HepG2 (cell line): ENCODE results near the gene RPS6KB2. TPM values are rescaled to one million over a fixed set of nuclear protein-coding genes. Genes with fewer than 3 reads are reported as not detected.

ENCODE experiments used
- DNMT3B ChIP-seq: conservative IDR thresholded peaks from 2 replicates; pipeline ENCODE4 v1.6.1; 2016; ENCODE audit warnings: missing biosample characterization, control low read depth
- ELF3 ChIP-seq: IDR thresholded peaks from 2 replicates; pipeline ENCODE4 v1.6.1; 2016; ENCODE audit warnings: missing genetic modification reagents, missing compliant biosample characterization
- FLYWCH1 ChIP-seq: sonication (generic); formaldehyde crosslinking; IDR thresholded peaks from 2 replicates; pipeline ENCODE4 v1.8.1; 2023; ENCODE audit warnings: mild to moderate bottlenecking, missing genetic modification reagents
- GTF2F1 ChIP-seq: fragments of 150-350 bp; IDR thresholded peaks from 2 replicates; pipeline ENCODE4 v1.6.1; 2014; ENCODE audit warnings: low read length
- HIVEP1 ChIP-seq: sonication (generic); formaldehyde crosslinking; IDR thresholded peaks from 2 replicates; pipeline ENCODE4 v1.4.0; 2020; ENCODE audit warnings: mild to moderate bottlenecking, missing genetic modification reagents
- HNF4G ChIP-seq, 2 experiments: sonication (generic) in 1 of 2; formaldehyde crosslinking in 1 of 2; IDR thresholded peaks; 2 replicates each; pipeline versions ENCODE4 v1.4.0 to v1.6.1; 2011 to 2020; ENCODE audit warnings: borderline replicate concordance in 2 of 2, low read depth in 2 of 2, mild to moderate bottlenecking in 2 of 2, low read length in 1 of 2, missing genetic modification reagents in 1 of 2, moderate library complexity in 1 of 2
- ISL2 ChIP-seq: sonication (generic); formaldehyde crosslinking; IDR thresholded peaks from 2 replicates; pipeline ENCODE4 v1.5.0; 2020; ENCODE audit warnings: missing genetic modification reagents
- KAT8 ChIP-seq: IDR thresholded peaks from 2 replicates; pipeline ENCODE4 v1.6.1; 2016; ENCODE audit warnings: missing genetic modification reagents, missing compliant biosample characterization
- PHF8 ChIP-seq: sonication (generic); formaldehyde crosslinking; IDR thresholded peaks from 2 replicates; pipeline ENCODE4 v1.5.0; 2020; ENCODE audit warnings: missing genetic modification reagents
- SP2 ChIP-seq: sonication (generic); formaldehyde crosslinking; IDR thresholded peaks from 2 replicates; pipeline ENCODE4 v1.5.1; 2020; ENCODE audit warnings: mild to moderate bottlenecking, missing genetic modification reagents
- TCF7 ChIP-seq: sonication (generic); IDR thresholded peaks from 2 replicates; pipeline ENCODE4 v1.6.1; 2016; ENCODE audit warnings: antibody characterized with exemption, low read depth
- XBP1 ChIP-seq: sonication (generic); formaldehyde crosslinking; IDR thresholded peaks from 2 replicates; pipeline ENCODE4 v1.5.0; 2020; ENCODE audit warnings: missing genetic modification reagents
- ZBTB21 ChIP-seq: sonication (generic); formaldehyde crosslinking; IDR thresholded peaks from 2 replicates; pipeline ENCODE4 v1.4.0; 2020; ENCODE audit warnings: missing genetic modification reagents
- ZBTB38 ChIP-seq: sonication (generic); formaldehyde crosslinking; IDR thresholded peaks from 2 replicates; pipeline ENCODE4 v1.5.1; 2020; ENCODE audit warnings: mild to moderate bottlenecking, missing genetic modification reagents
- ZFP37 ChIP-seq: sonication (generic); formaldehyde crosslinking; IDR thresholded peaks from 2 replicates; pipeline ENCODE4 v1.4.0; 2020; ENCODE audit warnings: missing genetic modification reagents, borderline replicate concordance
- ZFP90 ChIP-seq: sonication (generic); formaldehyde crosslinking; IDR thresholded peaks from 2 replicates; pipeline ENCODE4 v1.8.0; 2022; ENCODE audit warnings: missing genetic modification reagents, mild to moderate bottlenecking, inconsistent platforms, borderline replicate concordance
- ZMYM2 ChIP-seq: sonication (generic); formaldehyde crosslinking; IDR thresholded peaks from 2 replicates; pipeline ENCODE4 v1.8.0; 2022; ENCODE audit warnings: mild to moderate bottlenecking, missing genetic modification reagents
- ZNF34 ChIP-seq: sonication (generic); formaldehyde crosslinking; IDR thresholded peaks from 2 replicates; pipeline ENCODE4 v1.4.0; 2020; ENCODE audit warnings: mild to moderate bottlenecking, missing genetic modification reagents, borderline replicate concordance
- ZNF562 ChIP-seq: sonication (generic); formaldehyde crosslinking; IDR thresholded peaks from 2 replicates; pipeline ENCODE4 v1.8.0; 2022; ENCODE audit warnings: missing genetic modification reagents, borderline replicate concordance
- ZSCAN22 ChIP-seq: sonication (generic); formaldehyde crosslinking; IDR thresholded peaks from 2 replicates; pipeline ENCODE4 v1.4.0; 2020; ENCODE audit warnings: mild to moderate bottlenecking, missing genetic modification reagents
- polyA plus RNA-seq, 8 experiments: library from polyadenylated mRNA; depleted of rRNA in 3 of 8; stranded (reverse) in 7 of 8; unstranded in 1 of 8; fragments of >200 nt; fragmentation: Illumina TruSeq in 4 of 8; extraction: Trizol in 4 of 8; gene quantifications; 2 replicates each; pipeline versions ENCODE4 v1.2.1 to v1.2.3, GENCODE V29; 2011 to 2016; ENCODE audit warnings: low read depth in 4 of 8, missing spikeins in 1 of 8, mixed read lengths in 1 of 8; ENCODE audit not compliant: insufficient read depth in 1 of 8
- total RNA-seq, 5 experiments: library from RNA; depleted of rRNA; stranded (reverse); fragments of >200 nt; fragmentation: Illumina TruSeq; extraction: Trizol; gene quantifications; 2 replicates each; pipeline ENCODE4 v1.2.3, GENCODE V29; 2016; ENCODE audit warnings: low read depth in 1 of 5
- TF ChIP-seq, protein P1 (sequence below): sonication (generic); formaldehyde crosslinking; IDR thresholded peaks from 2 replicates; pipeline ENCODE4 v1.5.1; 2020; ENCODE audit warnings: mild to moderate bottlenecking, missing genetic modification reagents
- TF ChIP-seq, protein P2 (sequence below): sonication (generic); formaldehyde crosslinking; IDR thresholded peaks from 2 replicates; pipeline ENCODE4 v1.4.0; 2020; ENCODE audit warnings: missing genetic modification reagents, mild to moderate bottlenecking, borderline replicate concordance
- TF ChIP-seq, protein P3 (sequence below): sonication (generic); formaldehyde crosslinking; IDR thresholded peaks from 2 replicates; pipeline ENCODE4 v1.8.0; 2022; ENCODE audit warnings: low read depth, missing genetic modification reagents

The RPS6KB2 gene
- total and polyA plus RNA-seq, 2 of the 13 experiments (the other 11 are each of a cell fraction or from before 2014, with no cell fraction given): 52.9 to 54.8 TPM

DNA sequence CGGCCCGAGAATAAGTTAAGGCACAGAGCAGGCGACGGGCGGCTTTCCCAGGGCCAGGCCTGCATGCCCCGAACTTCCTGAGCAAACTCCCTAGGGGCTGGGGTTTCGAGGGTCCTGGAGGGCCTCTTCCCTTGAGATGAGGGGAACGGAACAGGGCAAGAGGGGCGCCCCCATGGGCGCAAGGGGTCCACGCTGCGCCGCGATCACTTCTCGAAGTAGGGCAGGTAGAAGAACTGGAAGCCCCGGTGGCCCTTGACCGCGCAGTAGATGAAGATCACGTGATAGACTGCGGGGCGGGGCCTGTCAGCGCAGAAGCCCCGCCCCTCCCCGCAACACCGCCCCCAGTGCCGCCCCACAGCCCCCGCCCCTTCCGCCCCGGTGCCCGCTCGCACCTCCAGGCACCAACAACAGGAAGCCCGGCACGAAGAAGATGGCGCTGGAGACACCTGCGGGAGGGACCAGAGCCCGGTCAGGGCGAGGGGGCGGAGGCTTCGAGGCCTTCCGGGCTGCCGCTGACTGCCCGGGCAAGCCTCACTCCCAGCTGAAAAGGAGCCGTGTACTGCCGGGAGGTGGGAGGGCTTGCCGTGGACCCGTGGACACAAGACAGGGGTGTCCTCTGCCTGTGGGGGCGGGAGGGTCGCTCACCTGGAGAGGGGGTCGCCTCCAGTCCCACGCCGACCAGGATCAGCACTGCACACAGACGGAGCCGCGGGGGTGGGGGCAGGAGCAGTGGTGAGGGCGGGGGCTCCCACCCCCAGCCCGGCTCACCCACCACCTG is 36.3 kb downstream of the RPS6KB2 start (continued):
- TF ChIP-seq, protein P1, sequence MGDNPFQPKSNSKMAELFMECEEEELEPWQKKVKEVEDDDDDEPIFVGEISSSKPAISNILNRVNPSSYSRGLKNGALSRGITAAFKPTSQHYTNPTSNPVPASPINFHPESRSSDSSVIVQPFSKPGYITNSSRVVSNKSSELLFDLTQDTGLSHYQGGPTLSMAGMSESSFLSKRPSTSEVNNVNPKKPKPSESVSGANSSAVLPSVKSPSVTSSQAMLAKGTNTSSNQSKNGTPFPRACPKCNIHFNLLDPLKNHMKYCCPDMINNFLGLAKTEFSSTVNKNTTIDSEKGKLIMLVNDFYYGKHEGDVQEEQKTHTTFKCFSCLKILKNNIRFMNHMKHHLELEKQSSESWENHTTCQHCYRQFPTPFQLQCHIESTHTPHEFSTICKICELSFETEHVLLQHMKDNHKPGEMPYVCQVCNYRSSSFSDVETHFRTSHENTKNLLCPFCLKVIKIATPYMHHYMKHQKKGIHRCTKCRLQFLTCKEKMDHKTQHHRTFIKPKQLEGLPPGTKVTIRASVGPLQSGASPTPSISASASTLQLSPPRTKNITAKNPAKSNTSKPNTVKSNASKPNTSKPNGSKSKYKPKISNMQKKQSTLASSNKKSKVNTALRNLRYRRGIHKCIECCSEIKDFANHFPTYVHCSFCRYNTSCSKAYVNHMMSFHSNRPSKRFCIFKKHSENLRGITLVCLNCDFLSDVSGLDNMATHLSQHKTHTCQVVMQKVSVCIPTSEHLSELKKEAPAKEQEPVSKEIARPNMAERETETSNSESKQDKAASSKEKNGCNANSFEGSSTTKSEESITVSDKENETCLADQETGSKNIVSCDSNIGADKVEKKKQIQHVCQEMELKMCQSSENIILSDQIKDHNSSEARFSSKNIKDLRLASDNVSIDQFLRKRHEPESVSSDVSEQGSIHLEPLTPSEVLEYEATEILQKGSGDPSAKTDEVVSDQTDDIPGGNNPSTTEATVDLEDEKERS (CRISPR knock-in tag): peak; percentile 58; the same call in 1 of the 2 replicates
- TF ChIP-seq, protein P2, sequence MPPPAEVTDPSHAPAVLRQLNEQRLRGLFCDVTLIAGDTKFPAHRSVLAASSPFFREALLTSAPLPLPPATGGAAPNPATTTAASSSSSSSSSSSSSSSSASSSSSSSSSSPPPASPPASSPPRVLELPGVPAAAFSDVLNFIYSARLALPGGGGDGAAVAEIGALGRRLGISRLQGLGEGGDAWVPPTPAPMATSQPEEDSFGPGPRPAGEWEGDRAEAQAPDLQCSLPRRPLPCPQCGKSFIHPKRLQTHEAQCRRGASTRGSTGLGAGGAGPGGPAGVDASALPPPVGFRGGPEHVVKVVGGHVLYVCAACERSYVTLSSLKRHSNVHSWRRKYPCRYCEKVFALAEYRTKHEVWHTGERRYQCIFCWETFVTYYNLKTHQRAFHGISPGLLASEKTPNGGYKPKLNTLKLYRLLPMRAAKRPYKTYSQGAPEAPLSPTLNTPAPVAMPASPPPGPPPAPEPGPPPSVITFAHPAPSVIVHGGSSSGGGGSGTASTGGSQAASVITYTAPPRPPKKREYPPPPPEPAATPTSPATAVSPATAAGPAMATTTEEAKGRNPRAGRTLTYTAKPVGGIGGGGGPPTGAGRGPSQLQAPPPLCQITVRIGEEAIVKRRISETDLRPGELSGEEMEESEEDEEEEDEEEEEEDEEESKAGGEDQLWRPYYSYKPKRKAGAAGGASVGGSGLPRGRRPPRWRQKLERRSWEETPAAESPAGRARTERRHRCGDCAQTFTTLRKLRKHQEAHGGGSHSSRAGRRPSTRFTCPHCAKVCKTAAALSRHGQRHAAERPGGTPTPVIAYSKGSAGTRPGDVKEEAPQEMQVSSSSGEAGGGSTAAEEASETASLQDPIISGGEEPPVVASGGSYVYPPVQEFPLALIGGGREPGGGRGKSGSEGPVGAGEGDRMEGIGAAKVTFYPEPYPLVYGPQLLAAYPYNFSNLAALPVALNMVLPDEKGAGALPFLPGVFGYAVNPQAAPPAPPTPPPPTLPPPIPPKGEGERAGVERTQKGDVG (CRISPR knock-in tag): 0 out of 2 replicates have a peak, but pooled peaks have one; percentile 15
- peak; percentile 36; the same call in 1 of the 2 replicates for TF ChIP-seq ZFP90 (CRISPR knock-in tag)
- no peak for TF ChIP-seq ZNF562 (CRISPR knock-in tag)
- TF ChIP-seq ISL2 (CRISPR knock-in tag): no peak
- peak; percentile 16; the same call in 1 of the 2 replicates for TF ChIP-seq ZBTB38
- TF ChIP-seq SP2 (CRISPR knock-in tag): peak; percentile 44; the same call in 1 of the 2 replicates
- no peak for TF ChIP-seq TCF7
- TF ChIP-seq ZBTB21: no peak
- no peak for TF ChIP-seq ZNF34 (CRISPR knock-in tag)
- TF ChIP-seq GTF2F1: 0 out of 2 replicates have a peak, but pooled peaks have one; percentile 54
- TF ChIP-seq HIVEP1 (CRISPR knock-in tag): 0 out of 2 replicates have a peak, but pooled peaks have one; percentile 3
- TF ChIP-seq, protein P3, sequence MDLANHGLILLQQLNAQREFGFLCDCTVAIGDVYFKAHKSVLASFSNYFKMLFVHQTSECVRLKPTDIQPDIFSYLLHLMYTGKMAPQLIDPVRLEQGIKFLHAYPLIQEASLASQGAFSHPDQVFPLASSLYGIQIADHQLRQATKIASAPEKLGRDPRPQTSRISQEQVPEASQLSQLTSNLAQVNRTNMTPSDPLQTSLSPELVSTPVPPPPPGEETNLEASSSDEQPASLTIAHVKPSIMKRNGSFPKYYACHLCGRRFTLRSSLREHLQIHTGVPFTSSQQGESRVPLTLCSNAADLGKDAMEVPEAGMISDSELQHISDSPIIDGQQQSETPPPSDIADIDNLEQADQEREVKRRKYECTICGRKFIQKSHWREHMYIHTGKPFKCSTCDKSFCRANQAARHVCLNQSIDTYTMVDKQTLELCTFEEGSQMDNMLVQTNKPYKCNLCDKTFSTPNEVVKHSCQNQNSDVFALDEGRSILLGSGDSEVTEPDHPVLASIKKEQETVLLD: peak; percentile 83
- no peak for TF ChIP-seq FLYWCH1 (CRISPR knock-in tag)
- TF ChIP-seq HNF4G (IDR thresholded peaks at IDR 0.05; ENCODE audit: borderline replicate concordance, low read depth, low read length): no peak
- TF ChIP-seq HNF4G (CRISPR knock-in tag; IDR thresholded peaks at IDR 0.05; ENCODE audit: borderline replicate concordance, low read depth): no peak
- no peak for TF ChIP-seq ZSCAN22 (CRISPR knock-in tag)
- TF ChIP-seq PHF8 (CRISPR knock-in tag): peak; percentile 68
- no peak for TF ChIP-seq ZMYM2
- peak; percentile 62; the same call in 1 of the 2 replicates for TF ChIP-seq ELF3
- TF ChIP-seq XBP1 (CRISPR knock-in tag): no peak
- TF ChIP-seq ZFP37 (CRISPR knock-in tag): 0 out of 2 replicates have a peak, but pooled peaks have one; percentile 12
- TF ChIP-seq DNMT3B (CRISPR knock-in tag): no peak
- TF ChIP-seq KAT8 (CRISPR knock-in tag): peak; percentile 43
